C1 segment of cervical spinal cord (tissue), 14 donors: ENCODE measurements around the gene VAMP7.
"Not testable (repeated sequence)": the region's sequence is repeated elsewhere in the genome, so short reads cannot be mapped to it uniquely, and the experiment has no call there.

Experiments
- DNase-seq, 14 donors: peaks; one replicate each; lab custom pipeline; 2025; lab: John Stamatoyannopoulos, UW

Gene VAMP7

DNA sequence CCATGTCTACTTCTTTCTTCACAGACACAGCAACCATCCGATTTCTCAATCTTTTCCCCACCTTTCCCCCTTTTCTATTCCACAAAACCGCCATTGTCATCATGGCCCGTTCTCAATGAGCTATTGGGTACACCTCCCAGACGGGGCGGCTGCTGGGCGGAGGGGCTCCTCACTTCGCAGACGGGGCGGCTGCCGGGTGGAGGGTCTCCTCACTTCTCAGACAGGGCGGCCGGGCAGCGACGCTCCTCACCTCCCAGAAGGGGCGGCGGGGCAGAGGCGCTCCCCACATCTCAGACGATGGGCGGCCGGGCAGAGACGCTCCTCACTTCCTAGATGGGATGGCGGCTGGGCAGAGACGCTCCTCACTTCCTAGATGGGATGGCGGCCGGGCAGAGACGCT, 26.5 kb downstream of the VAMP7 start:
- not testable (repeated sequence) for DNase-seq

DNA sequence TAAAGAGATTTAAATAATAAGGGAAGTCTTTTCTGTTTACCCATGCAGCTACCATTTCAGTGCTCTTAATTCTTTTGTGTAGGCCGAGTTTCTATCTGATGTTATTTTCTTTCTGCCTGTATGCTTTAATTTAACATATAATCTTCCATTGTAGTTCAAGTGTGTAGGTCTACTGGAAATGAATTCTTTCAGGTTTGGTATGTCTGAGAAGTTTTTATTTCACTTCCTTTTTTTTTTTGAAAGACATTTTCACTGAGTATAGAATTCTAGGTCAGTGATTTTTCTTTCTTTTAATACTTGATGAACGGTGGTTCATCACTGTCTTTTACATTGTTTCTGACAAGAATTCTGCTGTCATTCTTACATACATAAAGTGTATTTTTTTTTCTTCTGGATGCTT, 42.1 kb downstream of the VAMP7 start:
- no peak for DNase-seq

DNA sequence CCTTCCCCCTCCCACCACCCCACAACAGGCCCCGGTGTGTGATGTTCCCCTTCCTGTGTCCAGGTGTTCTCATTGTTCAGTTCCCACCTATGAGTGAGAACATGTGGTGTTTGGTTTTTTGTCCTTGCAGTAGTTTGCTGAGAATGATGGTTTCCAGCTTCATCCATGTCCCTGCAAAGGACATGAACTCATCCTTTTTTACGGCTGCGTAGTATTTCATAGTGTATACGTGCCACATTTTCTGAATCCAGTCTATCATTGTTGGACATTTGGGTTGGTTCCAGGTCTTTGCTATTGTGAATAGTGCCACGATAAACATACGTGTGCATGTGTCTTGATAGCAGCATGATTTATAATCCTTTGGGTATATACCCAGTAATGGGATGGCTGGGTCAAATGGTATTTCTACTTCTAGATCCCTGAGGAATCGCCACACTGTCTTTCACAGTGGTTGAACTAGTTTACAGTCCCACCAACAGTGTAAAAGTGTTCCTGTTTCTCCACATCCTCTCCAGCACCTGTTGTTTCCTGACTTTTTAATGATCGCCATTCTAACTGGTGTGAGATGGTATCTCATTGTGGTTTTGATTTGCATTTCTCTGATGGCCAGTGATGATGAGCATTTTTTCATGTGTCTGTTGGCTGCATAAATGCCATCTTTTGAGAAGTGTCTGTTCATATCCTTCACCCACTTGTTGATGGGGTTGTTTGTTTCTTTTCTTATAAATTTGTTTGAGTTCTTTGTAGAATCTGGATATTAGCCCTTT, 49.9 kb downstream of the VAMP7 start:
- not testable (repeated sequence) for DNase-seq

DNA sequence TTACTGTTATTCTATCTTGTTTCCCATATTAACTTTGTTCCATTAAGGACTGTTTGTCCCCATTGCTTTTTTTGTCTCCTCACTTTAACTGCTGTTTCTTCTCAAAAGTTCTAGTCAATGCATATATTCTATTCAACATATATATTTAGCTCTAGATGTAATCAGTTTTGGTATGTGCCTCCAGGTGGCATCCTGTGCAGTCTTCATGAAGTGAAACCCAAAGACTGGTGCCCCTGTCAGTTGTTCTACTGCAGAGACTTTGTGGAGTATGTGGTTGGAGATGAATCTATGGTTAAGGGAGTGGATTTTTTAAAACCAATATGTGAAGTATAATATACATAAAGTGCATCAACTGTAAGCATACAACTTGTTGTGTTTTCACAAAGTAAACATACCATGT, 57.0 kb downstream of the VAMP7 start:
- no peak for DNase-seq

GRCh38 chrX:155949098-155949497, 68.0 kb downstream of the VAMP7 start:
- DNase-seq, result no peak

DNA sequence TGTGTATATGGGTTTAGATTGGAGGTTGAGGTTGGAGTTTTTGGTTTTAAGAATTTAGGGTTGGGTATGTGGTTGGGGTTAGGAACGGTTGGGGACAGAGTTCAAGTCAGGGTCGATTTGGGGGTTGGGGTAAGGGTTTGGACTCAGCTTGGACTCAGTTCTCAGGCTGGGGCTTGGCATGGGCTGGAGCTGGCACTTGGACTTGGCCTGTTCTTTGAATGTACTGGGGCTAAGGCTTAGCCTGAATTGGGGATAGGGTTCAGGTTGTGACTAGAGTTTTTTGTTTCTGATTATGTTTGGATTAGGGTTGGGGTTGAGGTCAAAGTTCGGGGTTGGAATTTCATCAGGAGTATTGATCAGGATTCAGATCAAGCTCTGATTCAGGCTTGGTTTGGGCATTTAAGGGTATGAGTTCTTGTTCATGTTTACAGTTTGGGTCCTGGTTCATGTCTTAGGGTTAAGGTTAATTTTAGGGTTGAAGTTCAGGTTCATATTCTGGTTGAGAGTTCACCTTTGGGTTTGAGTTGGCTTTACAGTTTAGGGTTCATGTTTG, 70.2 kb downstream of the VAMP7 start:
- no peak for DNase-seq

DNA sequence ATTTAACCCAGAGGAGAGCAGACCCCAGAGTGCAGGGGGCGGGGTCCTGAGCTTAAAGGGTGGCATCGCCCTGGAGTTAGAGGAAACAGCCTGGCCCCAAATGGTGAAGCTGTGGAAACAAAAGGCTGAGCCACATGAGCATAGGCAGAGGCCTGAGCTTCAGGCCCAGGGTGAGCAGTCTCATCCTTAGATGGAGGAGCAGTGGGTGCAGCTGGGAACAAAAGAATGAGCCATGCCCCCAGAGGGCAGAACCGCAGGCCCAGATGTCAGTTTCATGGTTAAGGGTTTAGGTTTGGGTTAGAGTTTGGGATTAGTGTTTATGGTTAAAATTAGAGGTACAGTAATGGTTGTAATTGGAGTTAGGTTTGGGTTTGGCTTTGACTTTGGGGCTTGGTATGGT, 71.9 kb downstream of the VAMP7 start:
- DNase-seq, result no peak

DNA sequence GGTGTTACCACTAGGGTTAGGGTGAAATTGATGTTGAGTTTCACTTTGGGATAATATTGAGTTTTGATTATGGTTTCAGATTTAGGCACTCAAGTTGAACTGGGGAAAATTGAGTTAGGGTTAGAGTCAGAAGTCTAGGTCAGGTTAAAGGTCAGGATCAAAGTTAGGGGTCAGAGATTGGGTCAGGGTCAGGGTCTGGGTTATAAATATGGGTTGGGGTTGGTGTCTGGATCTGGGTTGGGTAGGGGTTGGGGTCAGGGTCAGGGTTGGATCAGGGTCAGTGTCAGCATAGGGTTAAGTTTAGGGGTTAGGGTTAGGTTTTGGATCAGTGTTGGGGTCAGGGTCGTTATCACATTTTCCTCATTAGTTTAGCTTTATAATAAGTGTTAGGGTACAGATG, 73.6 kb downstream of the VAMP7 start:
- no peak for DNase-seq

DNA sequence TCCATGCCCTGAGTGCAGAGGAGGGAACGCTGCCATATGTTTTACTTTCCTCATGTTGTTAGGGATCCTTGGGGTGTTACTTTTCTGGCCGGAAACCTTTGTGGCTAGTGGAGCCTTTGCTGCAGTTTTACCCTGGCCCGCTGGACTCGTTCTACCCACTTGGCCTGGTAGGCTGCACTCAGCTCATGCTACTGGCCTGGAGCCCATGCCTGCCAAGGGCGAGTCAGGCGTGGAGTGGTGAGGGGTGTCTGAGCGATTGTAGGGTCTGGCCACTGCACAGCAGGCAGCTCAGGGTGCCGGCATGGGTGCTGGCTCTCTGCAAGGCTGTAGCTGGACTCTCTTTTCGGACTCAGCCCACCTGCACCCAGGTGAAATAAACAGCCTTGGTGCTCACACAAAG, 75.0 kb downstream of the VAMP7 start:
- no peak for DNase-seq

- no peak for DNase-seq
Measured at GRCh38 chrX:155956649-155957048, 75.5 kb downstream of the VAMP7 start.

- DNase-seq, result no peak
Measured at GRCh38 chrX:155957843-155958242, 76.7 kb downstream of the VAMP7 start.

DNA sequence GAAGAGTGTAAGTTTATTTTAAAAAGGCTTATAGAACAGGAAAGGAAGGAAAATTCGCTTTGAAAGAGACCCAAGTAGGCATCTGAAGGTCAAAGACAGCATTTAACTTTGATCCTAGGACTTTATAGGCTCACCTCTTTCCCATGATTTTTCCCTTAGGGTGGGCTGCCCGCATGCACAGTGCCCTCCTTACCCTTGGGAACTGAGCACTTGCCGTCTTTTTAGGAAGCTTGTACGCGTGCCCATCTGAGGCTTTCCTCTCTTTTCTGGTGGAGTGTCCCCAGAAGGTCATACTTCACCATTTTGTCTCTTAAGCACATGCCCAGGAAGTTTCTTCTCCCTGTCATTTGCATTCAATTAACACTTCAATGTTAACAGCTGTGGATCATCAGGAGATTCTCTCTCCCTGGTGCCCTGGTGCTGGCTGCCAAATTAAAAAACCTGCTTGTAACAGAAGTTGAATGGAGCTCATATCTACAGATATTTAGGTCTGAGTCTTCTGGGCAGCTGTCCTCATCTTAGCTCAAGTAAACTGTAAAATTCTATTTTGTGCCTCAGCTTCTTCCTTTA, 78.0 kb downstream of the VAMP7 start:
- DNase-seq, result no peak

DNA sequence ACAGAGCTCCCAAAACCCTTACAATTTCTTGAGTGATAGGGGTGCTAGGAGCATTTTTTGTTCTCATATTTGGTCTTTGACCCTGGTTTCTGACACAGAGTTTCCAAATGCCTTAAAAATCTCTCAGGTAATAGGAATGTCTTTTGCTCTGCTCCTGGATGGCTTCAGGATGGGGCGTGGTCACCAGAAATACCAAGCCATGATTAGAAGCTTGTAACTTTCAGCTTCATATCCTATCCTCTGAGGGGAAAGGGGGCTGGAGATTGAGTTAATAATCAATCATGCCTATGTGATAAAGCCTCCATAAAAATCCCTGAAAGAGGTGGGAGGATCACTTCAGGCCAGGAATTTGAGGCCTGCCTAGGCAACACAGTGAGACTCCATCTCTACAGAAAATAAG, 81.8 kb downstream of the VAMP7 start:
- no peak for DNase-seq

- no peak for DNase-seq
Measured at GRCh38 chrX:155966876-155967275, 85.7 kb downstream of the VAMP7 start.

GRCh38 chrX:155967653-155968325, 86.6 kb downstream of the VAMP7 start:
- DNase-seq, result no peak

- DNase-seq, result no peak
Measured at GRCh38 chrX:155968326-155968661, 87.1 kb downstream of the VAMP7 start.

GRCh38 chrX:155968791-155969190, 87.6 kb downstream of the VAMP7 start:
- DNase-seq, result no peak

GRCh38 chrX:155971658-155972057, 90.5 kb downstream of the VAMP7 start:
- not testable (repeated sequence) for DNase-seq

- DNase-seq, result not testable (repeated sequence)
Measured at GRCh38 chrX:155972241-155972640, 91.1 kb downstream of the VAMP7 start.

DNA sequence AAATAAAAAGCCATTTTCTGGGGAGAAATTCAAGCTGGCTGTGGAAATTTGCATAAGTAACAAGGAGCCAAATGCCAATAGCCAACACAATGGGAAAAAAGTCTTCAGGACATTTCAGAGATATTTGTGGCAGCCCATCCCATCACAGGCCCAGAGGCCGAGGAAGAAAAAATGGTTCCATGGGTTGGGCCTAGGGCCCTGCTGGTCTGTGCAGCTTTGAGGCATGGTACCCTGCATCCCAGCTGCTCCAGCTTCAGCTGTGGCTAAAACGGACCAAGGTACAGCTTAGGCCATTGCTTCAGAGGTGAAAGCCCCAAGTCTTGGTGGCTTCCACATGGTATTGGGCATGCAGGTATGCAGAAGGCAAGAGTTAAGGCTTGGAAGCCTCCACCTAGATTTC, 102.2 kb downstream of the VAMP7 start:
- no peak for DNase-seq

GRCh38 chrX:155985208-155985607, 104.1 kb downstream of the VAMP7 start:
- DNase-seq, result no peak

GRCh38 chrX:155986995-155987394, 105.8 kb downstream of the VAMP7 start:
- DNase-seq, result not testable (repeated sequence)

DNA sequence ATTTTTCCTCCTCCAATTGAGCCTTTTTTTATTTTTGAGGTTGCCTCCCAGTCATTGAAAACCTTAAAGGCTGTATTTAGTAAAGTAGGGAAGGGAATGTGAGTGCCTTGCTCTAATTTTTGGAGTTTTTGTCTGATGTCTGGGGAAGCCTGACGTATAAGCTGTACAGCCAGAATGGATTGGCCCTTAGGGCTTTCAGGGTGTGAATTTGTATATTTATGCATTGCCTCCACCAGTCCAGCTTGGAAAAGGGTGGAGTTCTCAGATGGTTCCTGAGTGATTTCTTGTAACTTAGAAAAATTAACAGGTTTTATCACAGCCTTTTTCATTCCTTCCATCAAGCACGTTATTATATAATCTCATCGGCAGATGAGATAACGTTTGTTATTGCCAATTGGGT, 107.7 kb downstream of the VAMP7 start:
- no peak for DNase-seq
